ENCODE results near the gene STN1.

Gene STN1

GRCh38 chr10:103843854-103844570, 74.0 kb downstream of the STN1 start:
- no peak for DNase-seq (ENCODE audit: low read depth in 2 of 2)

DNA sequence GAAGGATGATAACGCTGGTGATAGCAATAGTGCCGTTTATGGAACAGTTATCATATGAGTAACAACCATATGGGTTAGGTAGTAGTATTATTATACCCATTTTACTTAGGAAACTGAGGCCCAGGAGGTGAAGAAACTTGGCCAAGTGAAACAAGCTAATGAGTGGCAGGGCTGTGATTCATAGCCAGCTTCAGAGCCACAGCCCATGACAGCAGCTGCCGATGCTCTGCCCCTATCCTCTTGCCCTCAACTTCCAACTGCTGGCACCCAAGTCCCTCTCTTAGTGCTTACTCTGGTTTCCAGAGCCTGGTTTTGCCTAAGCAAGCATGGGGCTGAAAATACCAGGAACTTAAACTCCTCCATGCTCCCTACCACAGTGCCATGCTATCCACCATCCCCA, 74.9 kb downstream of the STN1 start:
- DNase-seq (ENCODE audit: low read depth in 2 of 2), result no peak

GRCh38 chr10:103842605-103843004, 75.4 kb downstream of the STN1 start:
- DNase-seq (ENCODE audit: low read depth in 2 of 2), result no peak

DNA sequence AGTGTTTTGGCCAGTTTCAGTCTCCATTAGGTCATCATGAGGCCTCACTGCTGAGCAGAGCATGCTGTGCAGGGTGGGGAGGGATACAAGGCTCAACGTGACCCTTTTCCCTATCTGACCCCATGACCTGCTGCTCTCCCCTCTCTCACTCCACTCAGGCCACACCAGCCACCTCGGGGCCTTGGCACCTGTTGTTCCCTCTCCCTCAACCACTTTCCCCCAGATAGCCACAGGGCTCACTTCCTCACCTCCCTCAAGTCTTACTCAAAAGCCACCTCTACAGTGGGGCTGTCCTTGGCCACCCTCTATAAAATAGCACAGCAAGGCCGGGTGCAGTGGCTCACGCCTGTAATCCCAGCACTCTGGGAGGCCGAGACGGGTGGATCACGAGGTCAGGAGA, 76.5 kb downstream of the STN1 start:
- DNase-seq (ENCODE audit: low read depth in 2 of 2), result no peak

- DNase-seq (ENCODE audit: low read depth in 2 of 2), result no peak
These were observed 77.3 kb downstream of the STN1 start for GRCh38 chr10:103840740-103841070.

DNA sequence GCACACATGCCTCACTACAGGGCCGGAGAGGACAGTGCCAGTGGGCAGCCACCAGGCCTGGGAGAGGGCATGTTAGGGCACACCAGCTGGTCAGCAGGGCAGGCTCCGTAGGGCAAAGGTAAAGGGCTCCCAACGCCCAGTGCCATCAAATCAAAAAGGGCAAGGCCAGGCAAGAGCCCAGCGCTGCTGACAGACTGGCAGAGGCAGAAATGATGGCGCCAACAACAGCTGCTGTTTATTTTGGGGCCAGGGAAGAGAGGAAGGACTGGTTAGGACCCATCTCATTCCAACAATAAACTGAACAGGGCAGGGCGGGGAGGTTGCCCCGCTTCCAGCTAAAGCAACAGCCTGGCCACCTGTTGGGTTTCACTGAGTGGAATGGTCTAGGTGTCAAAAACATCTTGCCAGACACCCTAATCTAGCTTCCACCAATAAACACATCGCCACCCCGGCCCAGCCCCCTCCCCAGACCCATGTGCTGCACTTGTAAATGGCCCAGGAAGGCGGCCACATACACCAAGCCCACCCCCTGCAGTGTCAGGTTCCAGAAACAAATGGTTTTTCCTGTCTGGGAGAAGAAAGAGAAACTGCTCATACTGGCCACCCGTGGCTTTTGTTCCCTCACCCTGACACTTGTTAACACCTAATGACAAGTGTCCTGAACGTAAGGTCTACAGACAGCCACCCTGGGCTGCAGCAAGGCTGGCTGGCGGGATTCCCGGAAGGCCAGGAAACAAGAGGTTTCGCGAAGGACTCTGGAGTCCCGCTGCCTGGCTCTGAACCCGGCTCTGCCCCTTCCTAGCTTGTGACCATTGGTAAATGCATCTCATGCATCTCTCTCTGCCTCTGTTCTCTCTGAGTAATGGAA, 77.9 kb downstream of the STN1 start:
- DNase-seq (ENCODE audit: low read depth in 2 of 2), result no peak

- no peak for DNase-seq (ENCODE audit: low read depth in 2 of 2)
These were observed 78.5 kb downstream of the STN1 start for GRCh38 chr10:103839519-103839871.

GRCh38 chr10:103838862-103839518, 79.0 kb downstream of the STN1 start:
- no peak for DNase-seq (ENCODE audit: low read depth in 2 of 2)

- DNase-seq (ENCODE audit: low read depth in 2 of 2), result no peak
These were observed 80.0 kb downstream of the STN1 start for GRCh38 chr10:103838070-103838395.

DNA sequence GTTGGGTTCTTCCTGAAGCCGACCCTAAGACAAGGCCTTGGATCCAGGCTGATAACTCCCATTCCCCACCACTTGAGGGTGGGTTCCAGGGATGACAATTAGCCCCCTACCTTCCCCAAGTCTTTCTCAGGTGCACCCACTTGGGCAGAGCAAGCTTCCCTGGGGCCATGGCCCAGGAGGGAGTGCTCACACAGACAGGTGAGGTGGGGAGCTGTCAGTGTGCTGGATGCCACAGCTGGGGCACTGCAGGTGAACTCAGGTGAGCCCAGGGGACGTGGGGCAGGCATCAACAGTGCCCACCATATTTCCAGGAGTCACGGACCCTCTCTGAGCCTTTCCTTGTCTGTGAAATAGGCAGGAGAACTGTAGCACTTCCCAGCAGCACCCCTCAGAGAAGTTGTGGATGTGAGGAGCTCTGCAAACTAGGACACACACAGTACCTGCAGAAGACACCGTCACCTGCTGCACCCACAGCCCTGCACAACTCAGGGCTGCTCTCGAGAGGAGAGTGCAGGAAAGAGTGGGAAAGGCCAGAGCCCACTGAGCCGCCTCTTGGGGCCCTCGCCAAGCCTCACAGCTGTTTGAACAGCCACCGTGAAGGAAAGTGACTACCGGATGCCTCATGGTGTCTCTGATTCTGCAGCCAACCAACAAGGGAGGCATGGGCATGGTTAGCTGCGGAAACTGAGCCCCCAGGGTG, 80.5 kb downstream of the STN1 start:
- no peak for DNase-seq (ENCODE audit: low read depth in 2 of 2)

GRCh38 chr10:103836861-103837260, 81.1 kb downstream of the STN1 start:
- no peak for DNase-seq (ENCODE audit: low read depth in 2 of 2)

- DNase-seq (ENCODE audit: low read depth in 2 of 2), result no peak
These were observed 81.7 kb downstream of the STN1 start for GRCh38 chr10:103836273-103836672.

- DNase-seq (ENCODE audit: low read depth in 2 of 2), result no peak
These were observed 82.6 kb downstream of the STN1 start for GRCh38 chr10:103835096-103836050.

GRCh38 chr10:103834436-103835095, 83.4 kb downstream of the STN1 start:
- DNase-seq (ENCODE audit: low read depth in 2 of 2), result no peak

GRCh38 chr10:103833731-103834365, 84.1 kb downstream of the STN1 start:
- no peak for DNase-seq (ENCODE audit: low read depth in 2 of 2)

DNA sequence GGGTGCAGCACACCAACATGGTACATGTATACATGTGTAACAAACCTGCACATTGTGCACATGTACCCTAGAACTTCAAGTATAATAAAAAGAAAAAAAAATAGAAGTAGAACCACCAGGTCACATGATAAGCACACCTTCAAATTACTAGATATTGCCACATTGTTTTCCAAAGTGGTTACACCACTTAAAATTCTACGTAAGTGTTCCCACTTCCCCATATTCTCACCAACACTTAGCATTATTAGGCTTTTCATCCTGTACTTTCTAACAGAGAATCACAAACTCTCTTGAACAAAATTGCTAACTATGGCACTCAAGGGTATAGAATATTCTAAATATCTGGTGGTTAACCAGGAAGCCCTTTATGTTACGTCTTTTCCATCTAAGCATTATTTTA, 85.2 kb downstream of the STN1 start:
- no peak for DNase-seq (ENCODE audit: low read depth in 2 of 2)
